ENCODE data around the gene TRMT1.

GRCh38 chr19:13110099-13110610 is 6.4 kb downstream of the TRMT1 start:
- TF ChIP-seq TCF7L2 (IDR thresholded peaks at IDR 0.05; ENCODE audit: low read depth, low read length) (no peak), CTCF (IDR thresholded peaks at IDR 0.05) (no peak)

Data from Panc1 (cell line).